Skeletal muscle cell (primary cell): ENCODE results near the gene THADA.
A peak's percentile ranks its signal among the peaks of the same experiment; 100 is the strongest.

Experiments
- DNase-seq: peaks from one replicate; pipeline ENCODE4 v3.0.0-alpha.2; 2010; ENCODE audit warnings: low read depth
- H3K4me3 ChIP-seq: 2 replicates; pipeline ENCODE4 v1.5.1; 2011; ENCODE audit warnings: low read depth, mild to moderate bottlenecking, control low read depth, low read length, moderate library complexity

Gene THADA

GRCh38 chr2:43427032-43427424, 168.8 kb downstream of the THADA start:
- H3K4me3 ChIP-seq, result no peak overlapping the region
- DNase-seq, result no peak

GRCh38 chr2:43426305-43427031, 169.4 kb downstream of the THADA start:
- no peak overlapping the region for H3K4me3 ChIP-seq
- peak; percentile 94 for DNase-seq

- no peak for DNase-seq
Measured at GRCh38 chr2:43425659-43426058, 170.2 kb downstream of the THADA start.

GRCh38 chr2:43424262-43425207, 171.3 kb downstream of the THADA start:
- no peak overlapping the region for H3K4me3 ChIP-seq
- DNase-seq, result peak; percentile 80

More at GRCh38 chr2:43425659-43426058, 170.2 kb downstream of the THADA start:
- no peak overlapping the region for H3K4me3 ChIP-seq

GRCh38 chr2:43423941-43424261, 171.9 kb downstream of the THADA start:
- DNase-seq, result no peak
- H3K4me3 ChIP-seq, result no peak overlapping the region

- no peak overlapping the region for H3K4me3 ChIP-seq
- no peak for DNase-seq
Measured at GRCh38 chr2:43421194-43421593, 174.6 kb downstream of the THADA start.

- H3K4me3 ChIP-seq, result no peak overlapping the region
- DNase-seq, result no peak
Measured at GRCh38 chr2:43420389-43420801, 175.4 kb downstream of the THADA start.

GRCh38 chr2:43419876-43420275, 176.0 kb downstream of the THADA start:
- no peak overlapping the region for H3K4me3 ChIP-seq
- no peak for DNase-seq

- no peak overlapping the region for H3K4me3 ChIP-seq
- no peak for DNase-seq
Measured at GRCh38 chr2:43419243-43419642, 176.6 kb downstream of the THADA start.

- no peak overlapping the region for H3K4me3 ChIP-seq
- DNase-seq, result no peak
Measured at GRCh38 chr2:43418680-43419079, 177.2 kb downstream of the THADA start.

- no peak for DNase-seq
- no peak overlapping the region for H3K4me3 ChIP-seq
Measured at GRCh38 chr2:43417300-43417699, 178.5 kb downstream of the THADA start.

- no peak overlapping the region for H3K4me3 ChIP-seq
- no peak for DNase-seq
Measured at GRCh38 chr2:43415592-43415991, 180.2 kb downstream of the THADA start.

GRCh38 chr2:43414586-43415135, 181.2 kb downstream of the THADA start:
- DNase-seq, result no peak
- H3K4me3 ChIP-seq, result no peak overlapping the region

GRCh38 chr2:43414033-43414432, 181.8 kb downstream of the THADA start:
- no peak for DNase-seq
- H3K4me3 ChIP-seq, result no peak overlapping the region

GRCh38 chr2:43412114-43412753, 183.6 kb downstream of the THADA start:
- no peak for DNase-seq
- no peak overlapping the region for H3K4me3 ChIP-seq

- DNase-seq, result no peak
- no peak overlapping the region for H3K4me3 ChIP-seq
Measured at GRCh38 chr2:43410055-43410604, 185.7 kb downstream of the THADA start.

- no peak overlapping the region for H3K4me3 ChIP-seq
- DNase-seq, result no peak
Measured at GRCh38 chr2:43408407-43409160, 187.3 kb downstream of the THADA start.

- DNase-seq, result no peak
- no peak overlapping the region for H3K4me3 ChIP-seq
Measured at GRCh38 chr2:43407935-43408334, 187.9 kb downstream of the THADA start.

- H3K4me3 ChIP-seq, result no peak overlapping the region
- DNase-seq, result no peak
Measured at GRCh38 chr2:43406651-43407279, 189.1 kb downstream of the THADA start.
